ES-I3 (cell line): Measurements from ENCODE around the gene MCOLN2.
"Not testable (repeated sequence)": the region's sequence is repeated elsewhere in the genome, so short reads cannot be mapped to it uniquely, and the experiment has no call there.

Source experiments
- H3K36me3 ChIP-seq: 2 replicates; pipeline ENCODE4 v1.6.1; 2013; ENCODE audit warnings: mild to moderate bottlenecking, low read length, control low read depth, moderate library complexity; ENCODE audit not compliant: insufficient read depth
- H3K4me1 ChIP-seq: 2 replicates; pipeline ENCODE4 v1.6.1; 2013; ENCODE audit warnings: mild to moderate bottlenecking, control low read depth, low read length; ENCODE audit not compliant: insufficient read depth
- H3K9ac ChIP-seq: 2 replicates; pipeline ENCODE4 v1.6.1; 2013; ENCODE audit warnings: low read depth, mild to moderate bottlenecking, low read length, moderate library complexity
- H3K9me3 ChIP-seq: 2 replicates; pipeline ENCODE4 v1.6.1; 2013; ENCODE audit warnings: mild to moderate bottlenecking, low read length, moderate library complexity; ENCODE audit not compliant: control insufficient read depth, insufficient read depth

MCOLN2 gene

GRCh38 chr1:84998642-84999280 is 1.8 kb upstream of the MCOLN2 start:
- Histone ChIP-seq H3K36me3 (no peaks in the 10 kb centered on the region), H3K4me1 (peaks cover 5% of the 10 kb centered on the region; the same call in 1 of the 2 replicates), H3K9ac (peak overlapping the region; percentile 77; the same call in 1 of the 2 replicates), H3K9me3 (no peaks in the 10 kb centered on the region)

GRCh38 chr1:84997667-84998600 is 1.0 kb upstream of the MCOLN2 start:
- H3K9me3 ChIP-seq, result no peaks in the 10 kb centered on the region
- H3K4me1 ChIP-seq, result peaks cover 5% of the 10 kb centered on the region; the same call in 1 of the 2 replicates
- H3K9ac ChIP-seq, result peak overlapping the region; percentile 77; the same call in 1 of the 2 replicates
- no peaks in the 10 kb centered on the region for H3K36me3 ChIP-seq

DNA sequence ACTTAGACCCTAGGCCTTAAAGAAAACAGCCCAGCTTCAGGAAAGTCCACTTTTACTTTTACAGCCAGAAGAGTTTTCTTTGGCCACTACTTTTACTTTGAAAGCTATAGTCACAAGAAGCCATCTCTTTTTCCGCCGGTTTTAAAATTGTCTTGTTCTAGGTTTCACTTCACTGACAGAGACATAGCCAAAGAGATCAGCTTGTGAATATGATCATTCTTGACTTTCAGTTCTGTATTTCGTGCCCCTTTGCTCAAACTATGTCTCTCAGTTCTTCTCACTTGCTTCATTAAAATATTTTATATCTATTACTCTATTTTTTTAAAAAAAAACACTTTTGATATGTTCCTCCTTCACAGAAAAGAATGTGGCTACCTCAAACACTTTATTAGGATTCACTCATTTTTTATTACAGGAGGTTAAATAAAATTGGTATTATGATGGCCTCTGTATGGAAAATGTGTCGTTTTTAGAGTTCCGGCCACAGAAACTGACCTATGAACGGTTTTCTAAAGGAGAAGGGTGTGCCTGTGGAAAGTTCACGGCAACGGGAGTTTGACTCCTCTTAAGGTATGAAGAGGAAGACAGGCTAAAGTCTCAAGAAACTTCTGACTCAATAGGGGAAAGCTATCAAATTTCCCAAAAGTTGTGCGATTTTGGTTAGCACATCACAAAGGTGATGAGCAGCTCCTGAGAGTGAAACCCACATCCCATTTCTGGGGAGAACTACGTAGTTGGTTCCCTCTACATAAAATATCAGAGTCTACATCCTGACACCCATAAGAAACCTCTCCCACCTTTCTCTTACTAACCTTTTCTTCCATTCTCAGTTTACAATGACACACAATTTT is 1.2 kb downstream of the MCOLN2 start:
- Histone ChIP-seq H3K9ac (peak overlapping the region; percentile 77; the same call in 1 of the 2 replicates), H3K36me3 (no peaks in the 10 kb centered on the region), H3K9me3 (no peaks in the 10 kb centered on the region), H3K4me1 (peaks cover 5% of the 10 kb centered on the region; the same call in 1 of the 2 replicates)

DNA sequence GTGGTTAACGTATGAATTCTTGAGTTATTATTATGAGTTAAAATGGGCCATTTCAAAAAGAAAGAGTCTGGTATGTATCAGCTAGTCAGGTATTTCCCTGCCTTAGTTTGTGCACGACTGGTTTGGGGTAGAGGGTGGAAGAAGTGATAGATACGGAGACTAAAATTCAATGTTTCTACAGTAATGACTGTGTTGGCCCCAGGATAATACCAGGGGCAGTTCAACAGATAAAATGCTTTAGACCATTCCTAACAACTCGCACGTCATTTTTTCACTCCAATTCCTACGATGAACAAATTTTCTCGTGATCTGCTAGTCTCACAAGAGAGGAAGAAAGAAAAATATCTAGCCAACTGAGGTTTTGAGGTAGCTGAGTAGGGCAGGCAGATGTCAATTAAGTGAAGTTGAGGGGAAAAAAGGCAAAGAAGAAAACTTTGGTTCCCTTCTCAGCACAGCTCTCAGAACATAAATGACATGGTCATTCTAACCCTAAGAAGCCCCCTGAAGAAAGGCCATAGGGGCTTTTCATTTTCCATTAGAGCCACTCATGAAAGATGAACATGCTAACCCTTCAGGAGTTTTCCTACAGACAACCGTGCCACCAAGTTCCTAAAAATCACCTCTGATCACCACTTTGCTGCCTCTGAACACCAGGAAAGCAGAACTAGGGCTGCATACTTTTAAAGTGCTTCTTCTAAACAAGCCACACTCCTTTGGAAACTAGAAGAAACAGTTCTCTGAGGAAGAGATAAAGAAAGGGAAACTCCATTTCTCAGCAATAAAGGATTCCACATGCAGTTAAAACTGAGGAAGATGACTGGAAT is 5.6 kb downstream of the MCOLN2 start:
- no peaks in the 10 kb centered on the region for H3K9me3 ChIP-seq
- no peaks in the 10 kb centered on the region for H3K36me3 ChIP-seq
- H3K9ac ChIP-seq, result no peak overlapping the region
- H3K4me1 ChIP-seq, result no peaks in the 10 kb centered on the region

- Histone ChIP-seq H3K4me1 (no peaks in the 10 kb centered on the region), H3K9ac (no peak overlapping the region), H3K9me3 (no peaks in the 10 kb centered on the region), H3K36me3 (no peaks in the 10 kb centered on the region)
These were observed 8.3 kb downstream of the MCOLN2 start for GRCh38 chr1:84988588-84988987.

DNA sequence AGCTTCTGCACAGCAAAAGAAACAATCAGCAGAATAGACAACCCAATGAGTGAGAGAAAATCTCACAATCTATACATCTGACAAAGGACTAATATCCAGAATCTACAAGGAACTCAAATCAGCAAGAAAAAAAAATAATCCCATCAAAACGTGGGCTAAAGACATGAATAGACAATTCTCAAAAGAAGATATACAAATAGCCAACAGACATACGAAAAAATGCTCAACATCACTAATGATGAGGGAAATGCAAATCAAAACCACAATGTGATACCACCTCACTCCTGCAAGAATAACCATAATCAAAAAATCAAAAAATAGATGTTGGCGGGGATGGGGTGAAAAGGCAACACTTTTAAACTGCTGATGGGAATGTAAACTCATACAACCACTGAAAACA is 10.4 kb downstream of the MCOLN2 start:
- H3K4me1 ChIP-seq, H3K9me3 ChIP-seq, H3K9ac ChIP-seq, H3K36me3 ChIP-seq: not testable (repeated sequence)

DNA sequence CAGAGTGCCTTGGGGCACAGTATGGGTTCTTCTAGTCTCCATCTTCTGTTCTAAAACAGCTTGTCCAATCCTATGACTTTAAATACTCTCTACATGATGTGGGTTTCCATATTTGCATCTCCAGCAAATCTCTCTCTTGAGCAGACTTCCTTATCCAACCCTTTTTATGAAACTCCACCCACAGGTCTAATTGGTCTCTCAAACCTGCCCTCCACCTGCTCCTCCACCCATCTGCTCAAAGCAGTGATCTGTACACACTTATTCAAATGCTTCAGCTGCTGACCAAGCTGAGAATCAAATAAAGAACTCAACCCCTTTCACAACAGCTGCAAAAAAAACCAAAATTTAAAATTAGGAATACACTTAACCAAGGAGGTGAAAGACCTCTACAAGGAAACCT is 11.5 kb downstream of the MCOLN2 start:
- Histone ChIP-seq H3K36me3 (no peaks in the 10 kb centered on the region), H3K4me1 (no peaks in the 10 kb centered on the region), H3K9ac (no peak overlapping the region), H3K9me3 (no peaks in the 10 kb centered on the region)

- Histone ChIP-seq H3K4me1 (no peaks in the 10 kb centered on the region), H3K36me3 (no peaks in the 10 kb centered on the region), H3K9me3 (no peaks in the 10 kb centered on the region), H3K9ac (no peak overlapping the region)
These were observed 14.5 kb downstream of the MCOLN2 start for GRCh38 chr1:84982395-84982794.

GRCh38 chr1:84975035-84975434 is 21.9 kb downstream of the MCOLN2 start:
- no peaks in the 10 kb centered on the region for H3K9me3 ChIP-seq
- H3K9ac ChIP-seq, result no peak overlapping the region
- H3K36me3 ChIP-seq, result no peaks in the 10 kb centered on the region
- peaks cover 3% of the 10 kb centered on the region; the same call in 1 of the 2 replicates for H3K4me1 ChIP-seq

DNA sequence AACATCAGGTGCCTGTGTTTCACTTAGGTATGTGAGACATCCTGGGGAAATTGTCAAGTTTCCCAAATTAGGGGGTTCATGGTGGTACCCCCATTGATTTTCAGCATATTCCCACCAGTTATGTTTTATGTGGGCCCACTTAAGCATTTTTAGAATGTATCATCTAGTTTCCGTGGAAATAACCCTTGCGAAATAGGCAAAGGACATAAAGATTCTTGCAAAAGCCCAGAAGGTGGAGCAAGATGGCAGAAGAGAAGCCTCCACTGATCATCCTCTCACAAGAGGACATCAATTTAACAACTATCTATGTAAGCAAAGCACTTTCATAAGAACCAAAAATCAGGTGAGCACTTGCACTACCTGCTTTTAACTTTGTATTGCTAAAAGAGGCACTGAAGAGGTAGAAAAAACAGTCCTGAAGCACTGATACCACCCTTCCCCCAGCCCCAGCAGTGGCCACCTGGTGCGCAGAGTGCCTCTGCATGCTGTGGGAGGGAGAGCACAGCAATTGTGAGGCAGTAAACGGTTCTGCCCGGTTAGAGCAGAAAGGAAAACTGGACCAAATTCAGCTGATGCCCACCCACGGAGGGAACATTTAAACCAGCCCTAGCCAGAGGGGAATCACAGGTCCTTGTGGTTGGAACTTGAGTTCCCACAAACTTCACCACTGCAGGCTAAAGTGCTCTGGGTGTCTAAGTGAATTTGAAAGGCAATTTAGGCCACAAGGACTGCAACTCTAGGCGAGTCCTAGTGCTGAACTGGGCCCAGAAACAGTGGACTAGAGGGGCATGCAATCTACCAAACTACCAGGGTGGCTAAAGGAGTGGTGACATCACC is 23.2 kb downstream of the MCOLN2 start:
- Histone ChIP-seq H3K9me3 (no peaks in the 10 kb centered on the region), H3K9ac (no peak overlapping the region)

DNA sequence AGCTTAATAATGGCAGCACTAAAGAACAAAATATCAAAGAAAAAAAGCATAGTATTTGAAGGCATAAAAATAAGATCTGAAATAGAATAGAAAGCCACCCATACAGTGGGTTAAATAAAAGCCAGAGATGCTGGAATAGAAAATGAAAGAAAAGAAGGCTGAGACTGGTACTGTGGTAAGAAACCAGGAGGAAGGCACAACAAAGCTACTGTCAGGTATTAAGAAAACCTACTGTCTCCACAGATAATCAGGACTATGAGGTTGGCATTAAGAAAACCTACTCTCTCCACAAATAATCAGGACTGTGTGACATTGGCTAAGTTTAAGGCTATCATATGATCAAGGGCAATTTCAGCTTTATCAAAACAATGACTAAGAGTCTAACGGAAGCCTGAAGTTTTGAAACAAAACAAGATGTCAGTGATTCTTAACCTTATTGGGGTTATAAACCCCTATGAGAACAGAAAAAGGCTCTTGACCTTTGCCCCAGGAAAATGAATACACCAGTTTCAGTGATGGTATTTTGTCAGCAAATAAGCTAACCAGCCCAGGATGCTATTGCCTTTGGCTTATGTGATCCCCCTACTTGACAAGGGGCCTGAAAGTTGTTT is 24.4 kb downstream of the MCOLN2 start:
- no peaks in the 10 kb centered on the region for H3K36me3 ChIP-seq
- H3K9me3 ChIP-seq, result no peaks in the 10 kb centered on the region
- H3K9ac ChIP-seq, result no peak overlapping the region
- H3K4me1 ChIP-seq, result peaks cover 3% of the 10 kb centered on the region; the same call in 1 of the 2 replicates

More for the DNA sequence above, 23.2 kb downstream of the MCOLN2 start:
- H3K4me1 ChIP-seq, result peaks cover 3% of the 10 kb centered on the region; the same call in 1 of the 2 replicates
- no peaks in the 10 kb centered on the region for H3K36me3 ChIP-seq

- peaks cover 3% of the 10 kb centered on the region; the same call in 1 of the 2 replicates for H3K4me1 ChIP-seq
- H3K9me3 ChIP-seq, result no peaks in the 10 kb centered on the region
- H3K9ac ChIP-seq, result no peak overlapping the region
- H3K36me3 ChIP-seq, result no peaks in the 10 kb centered on the region
These were observed 25.0 kb downstream of the MCOLN2 start for GRCh38 chr1:84971957-84972356.
